ENCODE data around the gene SP8.
"Not testable (repeated sequence)": the region's sequence is repeated elsewhere in the genome, so short reads cannot be mapped to it uniquely, and the experiment has no call there.

Gene SP8

GRCh38 chr7:20786779-20787659, at the start of gene SP8:
TSS of gene SP8 (minus strand) at chr7:20786886. CDS start at chr7:20786798, 88 bp downstream.
- DNase-seq = no peak

- not testable (repeated sequence) for DNase-seq
Observed at GRCh38 chr7:20836424-20836823, 49.7 kb upstream of the SP8 start.

GRCh38 chr7:20835111-20835750, 48.5 kb upstream of the SP8 start:
- DNase-seq = no peak

GRCh38 chr7:20834656-20835055, 48.0 kb upstream of the SP8 start:
- DNase-seq = no peak

- no peak for DNase-seq
Observed at GRCh38 chr7:20831956-20832355, 45.3 kb upstream of the SP8 start.

- DNase-seq = no peak
Observed at GRCh38 chr7:20831451-20831850, 44.8 kb upstream of the SP8 start.

GRCh38 chr7:20828947-20829346, 42.3 kb upstream of the SP8 start:
- no peak for DNase-seq

- no peak for DNase-seq
Observed at GRCh38 chr7:20827172-20827571, 40.5 kb upstream of the SP8 start.

- DNase-seq = no peak
Observed at GRCh38 chr7:20826243-20826642, 39.6 kb upstream of the SP8 start.

- DNase-seq = no peak
Observed at GRCh38 chr7:20825555-20825954, 38.9 kb upstream of the SP8 start.

- not testable (repeated sequence) for DNase-seq
Observed at GRCh38 chr7:20821390-20821789, 34.7 kb upstream of the SP8 start.

GRCh38 chr7:20816372-20816959, 29.8 kb upstream of the SP8 start:
- DNase-seq = no peak

- no peak for DNase-seq
Observed at GRCh38 chr7:20804345-20804744, 17.7 kb upstream of the SP8 start.

GRCh38 chr7:20799566-20800366, 13.1 kb upstream of the SP8 start:
- DNase-seq = no peak

- DNase-seq = no peak
Observed at GRCh38 chr7:20798694-20799121, 12.0 kb upstream of the SP8 start.

- DNase-seq = no peak
Observed at GRCh38 chr7:20798081-20798693, 11.5 kb upstream of the SP8 start.

- DNase-seq = no peak
Observed at GRCh38 chr7:20797462-20798080, 10.9 kb upstream of the SP8 start.

GRCh38 chr7:20797042-20797461, 10.4 kb upstream of the SP8 start:
- DNase-seq = no peak

- DNase-seq = no peak
Observed at GRCh38 chr7:20796500-20796899, 9.8 kb upstream of the SP8 start.

- no peak for DNase-seq
Observed at GRCh38 chr7:20795881-20796280, 9.2 kb upstream of the SP8 start.

GRCh38 chr7:20795361-20795760, 8.7 kb upstream of the SP8 start:
- no peak for DNase-seq

- no peak for DNase-seq
Observed at GRCh38 chr7:20794676-20795075, 8.0 kb upstream of the SP8 start.

Data from GF-D8 (cell line).